Endodermal cell (in vitro differentiated cells): ENCODE data around the gene PRDM16. TPM values are rescaled to one million over a fixed set of nuclear protein-coding genes. Genes with fewer than 3 reads are reported as not detected.

Experiments
- DNase-seq: peaks from one replicate; pipeline ENCODE4 v3.0.0-alpha.2; 2017
- H3K27ac ChIP-seq: 2 replicates; pipeline ENCODE4 v1.5.1; 2013; ENCODE audit warnings: mild to moderate bottlenecking, low read depth, low read length, moderate library complexity
- H3K27me3 ChIP-seq: 2 replicates; pipeline ENCODE4 v1.6.1; 2013; ENCODE audit warnings: mild to moderate bottlenecking, low read length, moderate library complexity; ENCODE audit not compliant: insufficient read depth, control insufficient read depth, poor library complexity, severe bottlenecking
- H3K36me3 ChIP-seq: 2 replicates; pipeline ENCODE4 v1.7.0; 2013; ENCODE audit warnings: mild to moderate bottlenecking, low read length, moderate library complexity; ENCODE audit not compliant: control insufficient read depth, insufficient read depth
- H3K4me1 ChIP-seq: one replicate; pipeline ENCODE4 v1.7.0; 2013; ENCODE audit warnings: low read length; ENCODE audit not compliant: control insufficient read depth, insufficient read depth
- H3K4me3 ChIP-seq: 2 replicates; pipeline ENCODE4 v1.5.1; 2013; ENCODE audit warnings: mild to moderate bottlenecking, low read length, moderate library complexity
- H3K9ac ChIP-seq: 2 replicates; pipeline ENCODE4 v1.6.1; 2013; ENCODE audit warnings: mild to moderate bottlenecking, low read length, moderate library complexity; ENCODE audit not compliant: poor library complexity, severe bottlenecking; ENCODE audit errors: extremely low read depth
- H3K9me3 ChIP-seq: 2 replicates; pipeline ENCODE4 v1.6.1; 2013; ENCODE audit warnings: mild to moderate bottlenecking, low read length, moderate library complexity; ENCODE audit not compliant: control insufficient read depth
- H3K27ac Mint-ChIP-seq: 2 replicates; pipeline ENCODE4 v1.8.0; 2020; ENCODE audit warnings: mixed read lengths
- H3K27me3 Mint-ChIP-seq: 2 replicates; pipeline ENCODE4 v1.8.0; 2021; ENCODE audit warnings: mild to moderate bottlenecking, mixed read lengths; ENCODE audit not compliant: insufficient read depth
- H3K36me3 Mint-ChIP-seq: 2 replicates; pipeline ENCODE4 v1.8.0; 2020; ENCODE audit warnings: low read depth, mixed read lengths
- H3K4me1 Mint-ChIP-seq: 2 replicates; pipeline ENCODE4 v1.8.0; 2020; ENCODE audit warnings: mixed read lengths
- H3K4me3 Mint-ChIP-seq: 2 replicates; pipeline ENCODE4 v1.8.0; 2020; ENCODE audit warnings: mild to moderate bottlenecking, moderate library complexity, mixed read lengths
- H3K9me3 Mint-ChIP-seq: 2 replicates; pipeline ENCODE4 v1.8.0; 2020; ENCODE audit warnings: mild to moderate bottlenecking, mixed read lengths
- CTCF ChIP-seq: fragments of 200-600 bp; sonication (generic); conservative IDR thresholded peaks from 2 replicates; pipeline ENCODE4 v1.5.0; 2021; ENCODE audit warnings: antibody characterized with exemption, mild to moderate bottlenecking
- WGBS, 2 experiments: methylation state at CpG; one replicate each; pipeline versions ENCODE4 v1.1.5 to v1.1.7; 2013; ENCODE audit warnings: missing lambda C conversion rate in 2 of 2, mixed read lengths in 1 of 2; ENCODE audit not compliant: insufficient coverage in 1 of 2, insufficient read length in 1 of 2; 5-methylcytosine and 5-hydroxymethylcytosine counted together
- total RNA-seq, 2 donors: library from RNA; stranded (reverse); fragmentation: NEBNext Ultra II Directional in 1 of 2; extraction: Animal tissue kit (Norgen Biotek cat#: 25700) in 1 of 2; gene quantifications; 2 replicates in 1 of 2; 3 replicates in 1 of 2; pipeline ENCODE4 v1.2.1, GENCODE V29; 2021

Gene PRDM16
- total RNA-seq, 2 donors from 2014 or later: 2.1 to 4.0 TPM

GRCh38 chr1:3267550-3268270, 198.7 kb downstream of the PRDM16 start:
- Mint-ChIP-seq H3K27me3 (peaks cover 2% of the 10 kb centered on the region), H3K9me3 (no peaks in the 10 kb centered on the region)
- no peak for TF ChIP-seq CTCF

GRCh38 chr1:3268281-3268680, 199.3 kb downstream of the PRDM16 start:
- no peak for DNase-seq
- WGBS, 2 experiments: 92 to 100% methylated on average over 7 to 11 of the region's 11 CpGs
- peaks cover 2% of the 10 kb centered on the region for H3K27me3 Mint-ChIP-seq
- H3K4me1 ChIP-seq: no peaks in the 10 kb centered on the region
- H3K4me1 Mint-ChIP-seq: peaks cover 4% of the 10 kb centered on the region
- no peaks in the 10 kb centered on the region for H3K9me3 Mint-ChIP-seq
- no peaks in the 10 kb centered on the region for H3K36me3 Mint-ChIP-seq
- no peaks in the 10 kb centered on the region for H3K36me3 ChIP-seq
- no peak for TF ChIP-seq CTCF
- H3K9ac ChIP-seq: no peak overlapping the region
- H3K4me3 ChIP-seq: no peak overlapping the region
- no peaks in the 10 kb centered on the region for H3K27me3 ChIP-seq
- no peak overlapping the region for H3K4me3 Mint-ChIP-seq
- H3K9me3 ChIP-seq: no peaks in the 10 kb centered on the region
- H3K27ac ChIP-seq: no peak overlapping the region
- H3K27ac Mint-ChIP-seq: no peak overlapping the region

More at GRCh38 chr1:3267550-3268270, 198.7 kb downstream of the PRDM16 start:
- no peak for DNase-seq
- H3K27ac ChIP-seq: no peak overlapping the region
- no peak overlapping the region for H3K4me3 Mint-ChIP-seq
- H3K4me1 Mint-ChIP-seq: peaks cover 4% of the 10 kb centered on the region
- no peaks in the 10 kb centered on the region for H3K36me3 Mint-ChIP-seq
- WGBS, 2 experiments: 92 to 96% methylated on average over 33 to 43 of the region's 43 CpGs
- H3K9ac ChIP-seq: no peak overlapping the region
- no peaks in the 10 kb centered on the region for H3K27me3 ChIP-seq
- H3K27ac Mint-ChIP-seq: no peak overlapping the region
- H3K36me3 ChIP-seq: no peaks in the 10 kb centered on the region
- no peaks in the 10 kb centered on the region for H3K4me1 ChIP-seq
- H3K9me3 ChIP-seq: no peaks in the 10 kb centered on the region
- H3K4me3 ChIP-seq: no peak overlapping the region

GRCh38 chr1:3270403-3271245, 201.6 kb downstream of the PRDM16 start:
- no peaks in the 10 kb centered on the region for H3K36me3 ChIP-seq
- no peaks in the 10 kb centered on the region for H3K4me1 ChIP-seq
- no peaks in the 10 kb centered on the region for H3K9me3 Mint-ChIP-seq
- H3K36me3 Mint-ChIP-seq: no peaks in the 10 kb centered on the region
- H3K4me1 Mint-ChIP-seq: no peaks in the 10 kb centered on the region
- no peaks in the 10 kb centered on the region for H3K27me3 ChIP-seq
- H3K9me3 ChIP-seq: no peaks in the 10 kb centered on the region
- no peak overlapping the region for H3K9ac ChIP-seq
- H3K4me3 Mint-ChIP-seq: no peak overlapping the region
- peaks cover 2% of the 10 kb centered on the region for H3K27me3 Mint-ChIP-seq
- H3K27ac ChIP-seq: no peak overlapping the region
- no peak overlapping the region for H3K4me3 ChIP-seq
- H3K27ac Mint-ChIP-seq: no peak overlapping the region
- 86 to 89% methylated on average over 26 to 27 of the region's 27 CpGs for WGBS, 2 experiments
- no peak for DNase-seq
- no peak for TF ChIP-seq CTCF
